ENCODE data around the gene TUBG1.
"Not testable (repeated sequence)": the region's sequence is repeated elsewhere in the genome, so short reads cannot be mapped to it uniquely, and the experiment has no call there.

TUBG1 gene

GRCh38 chr17:42623271-42623670 is 13.8 kb downstream of the TUBG1 start:
- no peak for DNase-seq (ENCODE audit: low read depth)
- no peak overlapping the region for H3K4me3 ChIP-seq (ENCODE audit: control insufficient read depth, low read depth, low read length)
- TF ChIP-seq CTCF (IDR thresholded peaks at IDR 0.05; ENCODE audit: control insufficient read depth, insufficient read depth, low read depth, low read length, missing control alignments), result no peak

- TF ChIP-seq CTCF (IDR thresholded peaks at IDR 0.05; ENCODE audit: control insufficient read depth, insufficient read depth, low read depth, low read length, missing control alignments), result no peak
- DNase-seq (ENCODE audit: low read depth), result no peak
These were observed 14.5 kb downstream of the TUBG1 start for GRCh38 chr17:42623732-42624596.

DNA sequence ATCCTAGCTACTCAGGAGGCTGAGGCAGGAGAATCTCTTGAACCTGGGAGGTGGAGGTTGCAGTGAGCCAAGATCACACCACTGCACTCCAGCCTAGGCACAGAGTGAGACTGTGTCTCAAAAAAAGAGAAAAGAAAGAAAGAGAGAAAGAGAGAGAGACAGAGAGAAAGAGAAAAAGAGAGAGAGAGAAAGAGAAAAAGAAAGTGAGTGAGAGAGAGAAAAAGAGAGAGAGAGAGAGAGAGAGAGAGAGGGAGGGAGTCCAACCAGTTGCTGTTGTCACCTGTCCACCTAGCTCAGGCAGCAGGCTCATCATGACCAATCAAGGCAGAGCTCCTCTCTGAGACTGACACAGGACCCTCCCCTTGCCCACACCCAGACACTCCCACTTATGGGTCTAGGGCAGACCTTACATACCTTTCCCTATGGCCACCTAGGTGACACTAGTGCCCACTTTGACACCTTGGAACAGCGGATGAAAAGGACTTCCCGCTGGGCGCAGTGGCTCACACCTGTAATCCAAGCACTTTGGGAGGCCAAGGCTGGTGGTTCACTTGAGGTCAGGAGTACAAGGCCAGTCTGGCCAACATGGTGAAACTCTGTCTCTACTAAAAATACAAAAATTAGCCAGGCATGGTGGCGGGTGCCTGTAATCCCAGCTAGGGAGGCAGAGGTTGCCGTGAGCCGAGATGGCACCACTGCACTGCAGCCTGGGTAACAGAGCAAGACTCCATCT is 17.7 kb downstream of the TUBG1 start:
- H3K4me3 ChIP-seq (ENCODE audit: control insufficient read depth, low read depth, low read length); DNase-seq (ENCODE audit: low read depth): not testable (repeated sequence)

More at GRCh38 chr17:42623732-42624596, 14.5 kb downstream of the TUBG1 start:
- H3K4me3 ChIP-seq (ENCODE audit: control insufficient read depth, low read depth, low read length), result no peak overlapping the region

DNA sequence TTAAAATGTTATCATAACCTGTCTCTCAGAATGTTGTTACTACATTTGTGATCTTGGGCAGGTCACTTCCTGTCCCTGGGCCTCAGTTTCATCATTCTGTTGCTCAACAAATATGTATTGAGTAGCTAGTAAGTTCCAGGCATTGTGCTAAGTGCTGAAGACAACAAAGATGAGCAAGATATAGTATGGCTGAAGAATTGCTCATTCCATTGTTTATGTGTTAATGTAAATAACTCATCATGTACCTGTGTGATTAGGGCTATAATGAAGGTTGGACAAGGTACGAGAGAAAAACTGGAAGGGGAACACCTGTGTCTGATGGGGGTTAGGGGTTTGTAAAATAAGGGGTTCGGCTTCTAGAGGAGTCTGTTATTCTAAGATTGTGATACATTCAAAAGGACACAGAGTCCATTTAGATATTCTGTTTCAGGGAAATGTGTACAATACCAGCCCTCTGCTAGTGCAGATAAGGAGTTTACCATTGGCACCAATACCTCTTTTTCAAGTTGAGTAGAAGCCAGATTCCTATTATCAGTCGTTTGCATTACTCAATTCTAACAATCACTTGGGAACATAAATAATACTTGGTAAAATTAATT is 20.0 kb downstream of the TUBG1 start:
- H3K4me3 ChIP-seq (ENCODE audit: control insufficient read depth, low read depth, low read length), result no peak overlapping the region
- TF ChIP-seq CTCF (IDR thresholded peaks at IDR 0.05; ENCODE audit: control insufficient read depth, insufficient read depth, low read depth, low read length, missing control alignments), result no peak
- no peak for DNase-seq (ENCODE audit: low read depth)

GRCh38 chr17:42632949-42633444 is 23.5 kb downstream of the TUBG1 start:
- DNase-seq (ENCODE audit: low read depth), result no peak
- no peak overlapping the region for H3K4me3 ChIP-seq (ENCODE audit: control insufficient read depth, low read depth, low read length)
- TF ChIP-seq CTCF (IDR thresholded peaks at IDR 0.05; ENCODE audit: control insufficient read depth, insufficient read depth, low read depth, low read length, missing control alignments), result no peak

- no peak for TF ChIP-seq CTCF (IDR thresholded peaks at IDR 0.05; ENCODE audit: control insufficient read depth, insufficient read depth, low read depth, low read length, missing control alignments)
- DNase-seq (ENCODE audit: low read depth), result no peak
- H3K4me3 ChIP-seq (ENCODE audit: control insufficient read depth, low read depth, low read length), result no peak overlapping the region
These were observed 30.1 kb downstream of the TUBG1 start for GRCh38 chr17:42639525-42640113.
